ENCODE data around the gene PNPLA5.

Gene PNPLA5

DNA sequence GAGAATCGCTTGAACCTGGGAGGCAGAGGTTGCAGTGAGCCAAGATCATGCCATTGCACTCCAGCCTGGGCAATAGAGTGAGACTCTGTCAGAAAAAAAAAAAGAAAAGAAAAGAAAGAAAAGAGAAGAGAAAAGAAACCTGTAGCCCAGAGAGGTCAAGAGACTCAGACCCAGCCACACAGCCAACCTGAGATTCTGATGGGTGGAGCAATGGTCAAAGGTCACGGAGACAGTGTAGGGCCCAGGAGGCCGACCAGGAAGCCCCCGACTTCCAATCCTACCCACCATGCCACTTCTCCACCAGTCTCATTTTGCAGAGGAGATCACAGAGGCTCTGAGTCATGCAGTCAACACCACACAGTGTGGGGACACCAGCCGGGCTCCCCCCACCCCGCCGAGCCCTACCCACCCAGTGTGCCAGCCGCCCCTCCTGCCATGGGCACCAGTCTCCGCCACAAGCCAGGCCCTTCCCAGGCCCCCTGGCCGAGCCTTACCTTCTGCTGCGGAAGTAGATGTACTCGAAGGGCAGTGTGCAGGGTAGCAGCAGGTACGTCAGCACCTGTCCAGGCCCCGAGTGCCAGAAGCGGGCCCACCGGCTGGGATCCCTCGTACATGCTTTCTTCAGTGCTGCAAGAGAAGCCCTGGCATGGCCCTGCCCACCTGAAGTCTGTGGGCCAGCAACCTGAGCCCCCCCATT lies 7.9 kb downstream of the PNPLA5 start:
- Histone ChIP-seq H3K9ac (ENCODE audit: low read length) (no peak overlapping the region), H4K20me1 (ENCODE audit: insufficient read depth, low read length) (no peaks in the 10 kb centered on the region), H3K4me3 (ENCODE audit: low read length) (no peak overlapping the region), H3K27ac (ENCODE audit: low read length) (no peak overlapping the region), H3K4me1 (ENCODE audit: low read length) (peaks cover 4% of the 10 kb centered on the region), H3K27me3 (ENCODE audit: low read depth, low read length) (peaks cover 2% of the 10 kb centered on the region), H3K4me2 (ENCODE audit: low read length) (no peak overlapping the region), H2AFZ (ENCODE audit: low read depth, low read length) (no peak overlapping the region), H3K79me2 (ENCODE audit: low read length) (no peaks in the 10 kb centered on the region), H3K36me3 (replicated peaks; ENCODE audit: low read depth, low read length) (no peaks in the 10 kb centered on the region), H3K9me3 (ENCODE audit: insufficient read depth, low read length) (no peaks in the 10 kb centered on the region)
- TF ChIP-seq EZH2phosphoT487 (IDR thresholded peaks at IDR 0.05; ENCODE audit: low read depth): no peak
- TF ChIP-seq, protein P1, sequence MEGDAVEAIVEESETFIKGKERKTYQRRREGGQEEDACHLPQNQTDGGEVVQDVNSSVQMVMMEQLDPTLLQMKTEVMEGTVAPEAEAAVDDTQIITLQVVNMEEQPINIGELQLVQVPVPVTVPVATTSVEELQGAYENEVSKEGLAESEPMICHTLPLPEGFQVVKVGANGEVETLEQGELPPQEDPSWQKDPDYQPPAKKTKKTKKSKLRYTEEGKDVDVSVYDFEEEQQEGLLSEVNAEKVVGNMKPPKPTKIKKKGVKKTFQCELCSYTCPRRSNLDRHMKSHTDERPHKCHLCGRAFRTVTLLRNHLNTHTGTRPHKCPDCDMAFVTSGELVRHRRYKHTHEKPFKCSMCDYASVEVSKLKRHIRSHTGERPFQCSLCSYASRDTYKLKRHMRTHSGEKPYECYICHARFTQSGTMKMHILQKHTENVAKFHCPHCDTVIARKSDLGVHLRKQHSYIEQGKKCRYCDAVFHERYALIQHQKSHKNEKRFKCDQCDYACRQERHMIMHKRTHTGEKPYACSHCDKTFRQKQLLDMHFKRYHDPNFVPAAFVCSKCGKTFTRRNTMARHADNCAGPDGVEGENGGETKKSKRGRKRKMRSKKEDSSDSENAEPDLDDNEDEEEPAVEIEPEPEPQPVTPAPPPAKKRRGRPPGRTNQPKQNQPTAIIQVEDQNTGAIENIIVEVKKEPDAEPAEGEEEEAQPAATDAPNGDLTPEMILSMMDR (IDR thresholded peaks at IDR 0.05; ENCODE audit: low read depth, low read length): no peak

DNA sequence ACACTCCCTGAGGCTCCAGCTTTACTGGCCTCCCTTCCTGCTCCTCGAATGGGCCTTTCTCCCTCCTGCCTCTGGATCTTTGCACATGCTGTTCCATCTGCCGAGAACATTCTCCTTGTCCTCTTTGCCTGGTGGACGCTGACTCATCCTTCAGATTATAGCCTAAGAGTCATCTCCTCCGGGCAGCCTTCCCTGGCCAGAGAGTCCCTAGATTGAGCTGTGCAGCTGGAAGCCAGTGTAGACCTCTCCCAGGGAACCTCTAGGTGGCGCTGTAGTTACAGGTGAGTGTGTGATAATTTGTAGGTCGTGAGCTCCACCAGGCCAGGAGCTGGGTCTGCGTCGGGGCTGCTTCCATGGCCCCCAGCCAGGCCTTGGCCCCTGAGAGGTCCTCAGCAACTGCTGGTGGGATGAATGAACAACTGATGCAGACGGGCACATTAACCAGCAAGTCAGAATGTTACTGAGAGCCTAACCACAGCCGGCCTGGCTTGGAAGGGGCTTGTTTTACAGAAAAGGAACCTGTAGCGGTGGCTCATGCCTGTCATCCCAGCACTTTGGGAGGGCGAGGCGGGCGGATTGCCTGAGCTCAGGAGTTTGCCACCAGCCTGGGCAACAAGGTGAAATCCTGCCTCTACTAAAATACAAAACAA lies 8.7 kb downstream of the PNPLA5 start:
- Histone ChIP-seq H3K4me3 (ENCODE audit: low read length) (no peak overlapping the region), H3K9me3 (ENCODE audit: insufficient read depth, low read length) (no peaks in the 10 kb centered on the region), H3K36me3 (replicated peaks; ENCODE audit: low read depth, low read length) (no peaks in the 10 kb centered on the region), H3K79me2 (ENCODE audit: low read length) (no peaks in the 10 kb centered on the region), H3K9ac (ENCODE audit: low read length) (no peak overlapping the region), H3K4me1 (ENCODE audit: low read length) (peaks cover 4% of the 10 kb centered on the region), H2AFZ (ENCODE audit: low read depth, low read length) (no peak overlapping the region; the same call in 1 of the 2 replicates), H3K4me2 (ENCODE audit: low read length) (peak overlapping the region; percentile 44), H3K27me3 (ENCODE audit: low read depth, low read length) (peaks cover 4% of the 10 kb centered on the region), H3K27ac (ENCODE audit: low read length) (no peak overlapping the region), H4K20me1 (ENCODE audit: insufficient read depth, low read length) (no peaks in the 10 kb centered on the region)
- no peak for TF ChIP-seq EZH2phosphoT487 (IDR thresholded peaks at IDR 0.05; ENCODE audit: low read depth)
- TF ChIP-seq, protein P1 (IDR thresholded peaks at IDR 0.05; ENCODE audit: low read depth, low read length): peak; percentile 91

DNA sequence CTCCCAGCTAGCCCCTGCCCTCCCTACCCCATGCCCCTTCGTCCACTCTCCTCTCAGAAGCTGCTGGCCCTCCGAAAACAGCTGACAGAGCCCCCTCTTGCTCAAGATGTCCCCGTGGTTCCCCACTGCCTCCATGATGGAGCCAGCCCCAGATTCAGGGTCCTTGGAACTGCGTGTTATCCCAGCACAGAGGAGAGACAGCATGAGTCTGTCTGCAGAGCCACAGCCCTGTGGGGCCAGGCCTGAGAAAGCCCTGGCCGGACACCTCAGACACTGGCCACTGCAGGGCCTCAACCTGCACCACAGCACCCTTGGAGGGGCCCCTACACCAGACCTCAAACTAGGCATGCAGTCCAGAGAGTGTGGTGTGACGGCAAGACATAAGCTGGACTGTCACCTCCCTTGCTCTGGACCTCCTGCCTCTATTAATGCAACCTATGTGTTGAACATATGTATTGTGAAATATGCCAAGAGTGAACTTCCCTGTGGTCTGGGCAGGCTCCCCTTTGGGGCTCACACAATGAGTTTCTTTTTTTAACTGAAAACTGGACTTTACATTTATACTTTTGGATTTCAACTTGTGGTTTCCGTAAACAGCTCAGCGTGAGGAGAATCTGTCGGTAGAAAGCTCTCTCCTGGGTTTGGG lies 9.6 kb downstream of the PNPLA5 start:
- Histone ChIP-seq H3K4me2 (ENCODE audit: low read length) (no peak overlapping the region), H3K9me3 (ENCODE audit: insufficient read depth, low read length) (no peaks in the 10 kb centered on the region), H3K4me1 (ENCODE audit: low read length) (peaks cover 4% of the 10 kb centered on the region), H3K27me3 (ENCODE audit: low read depth, low read length) (peaks cover 8% of the 10 kb centered on the region), H3K9ac (ENCODE audit: low read length) (no peak overlapping the region), H2AFZ (ENCODE audit: low read depth, low read length) (no peak overlapping the region), H4K20me1 (ENCODE audit: insufficient read depth, low read length) (no peaks in the 10 kb centered on the region), H3K79me2 (ENCODE audit: low read length) (no peaks in the 10 kb centered on the region), H3K4me3 (ENCODE audit: low read length) (no peak overlapping the region), H3K27ac (ENCODE audit: low read length) (no peak overlapping the region), H3K36me3 (replicated peaks; ENCODE audit: low read depth, low read length) (no peaks in the 10 kb centered on the region)
- no peak for TF ChIP-seq EZH2phosphoT487 (IDR thresholded peaks at IDR 0.05; ENCODE audit: low read depth)
- TF ChIP-seq, protein P1 (IDR thresholded peaks at IDR 0.05; ENCODE audit: low read depth, low read length): no peak
